DOHH2 (cell line): ENCODE results near the gene OR2M5.

Experiments
- H3F3A ChIP-seq: fragments of 200-600 bp; sonication (generic), shearing (Covaris generic); 2 replicates; pipeline ENCODE4 v1.6.0; 2016; ENCODE audit warnings: antibody characterized with exemption, mild to moderate bottlenecking; ENCODE audit not compliant: control insufficient read depth, insufficient read depth
- H3K27ac ChIP-seq: fragments of 200-600 bp; sonication (generic); 2 replicates; pipeline ENCODE4 v1.5.1; 2014; ENCODE audit warnings: low read depth, mild to moderate bottlenecking, low read length, moderate library complexity
- H3K27me3 ChIP-seq: fragments of 200-600 bp; sonication (generic); 2 replicates; pipeline ENCODE4 v1.6.1; 2014; ENCODE audit warnings: mild to moderate bottlenecking, low read length, mixed read lengths; ENCODE audit not compliant: control insufficient read depth
- H3K36me3 ChIP-seq: fragments of 200-600 bp; sonication (generic); 2 replicates; pipeline ENCODE4 v1.6.1; 2014; ENCODE audit warnings: mild to moderate bottlenecking, low read length, moderate library complexity, mixed read lengths; ENCODE audit not compliant: control insufficient read depth
- H3K4me1 ChIP-seq: fragments of 200-600 bp; sonication (generic); 2 replicates; pipeline ENCODE4 v1.6.1; 2014; ENCODE audit warnings: mild to moderate bottlenecking, low read length, mixed read lengths; ENCODE audit not compliant: control insufficient read depth
- H3K4me2 ChIP-seq: fragments of 200-600 bp; sonication (generic); 2 replicates; pipeline ENCODE4 v1.6.0; 2014; ENCODE audit warnings: mild to moderate bottlenecking, low read length, moderate library complexity
- H3K4me3 ChIP-seq: fragments of 200-600 bp; sonication (generic); 2 replicates; pipeline ENCODE4 v1.5.1; 2014; ENCODE audit warnings: mild to moderate bottlenecking, low read length, mixed read lengths
- H3K79me2 ChIP-seq: fragments of 200-600 bp; sonication (generic); 2 replicates; pipeline ENCODE4 v1.6.1; 2014; ENCODE audit warnings: mild to moderate bottlenecking, low read length, mixed read lengths; ENCODE audit not compliant: control insufficient read depth
- H3K9me2 ChIP-seq: fragments of 200-600 bp; sonication (generic); replicated peaks from 2 replicates; pipeline ENCODE4 v1.6.1; 2014; ENCODE audit warnings: mild to moderate bottlenecking, low read length, mixed read lengths; ENCODE audit not compliant: control insufficient read depth
- H3K9me3 ChIP-seq: fragments of 200-600 bp; sonication (generic); 2 replicates; pipeline ENCODE4 v1.6.1; 2014; ENCODE audit warnings: antibody characterized with exemption, low read length, mixed read lengths; ENCODE audit not compliant: control insufficient read depth, insufficient read depth
- H4K20me1 ChIP-seq: fragments of 200-600 bp; sonication (generic); 2 replicates; pipeline ENCODE4 v1.6.0; 2014; ENCODE audit warnings: low read depth, mild to moderate bottlenecking, antibody characterized with exemption, low read length, moderate library complexity; ENCODE audit not compliant: control insufficient read depth, insufficient read depth
- CTCF ChIP-seq: fragments of 200-600 bp; sonication (generic); IDR thresholded peaks from one replicate; pipeline ENCODE4 v1.5.1; 2014; ENCODE audit warnings: antibody characterized with exemption, mild to moderate bottlenecking, low read depth, low read length; ENCODE audit not compliant: poor library complexity, severe bottlenecking
- EZH2phosphoT487 ChIP-seq: fragments of 200-600 bp; sonication (generic); IDR thresholded peaks from 2 replicates; pipeline ENCODE4 v1.6.1; 2017; ENCODE audit warnings: borderline replicate concordance, mild to moderate bottlenecking, antibody characterized with exemption, low read length, moderate library complexity, mixed read lengths

OR2M5 gene

GRCh38 chr1:248144513-248145198 is at the start of gene OR2M5:
Gene OR2M5 (plus strand): TSS chr1:248145148. CDS start chr1:248145148, 0 bp downstream.
- no peaks in the 10 kb centered on the region for H3K4me1 ChIP-seq
- H3K36me3 ChIP-seq: no peaks in the 10 kb centered on the region
- no peak within 1 kb of the TSS for H3K4me2 ChIP-seq
- H3K9me3 ChIP-seq: no peaks in the 10 kb centered on the region
- H3K79me2 ChIP-seq: no peaks in the 10 kb centered on the region
- H3K4me3 ChIP-seq: no peak within 1 kb of the TSS
- TF ChIP-seq EZH2phosphoT487 (no peak), CTCF (no peak)
- no peaks in the 10 kb centered on the region for H4K20me1 ChIP-seq
- no peaks in the 10 kb centered on the region for H3K9me2 ChIP-seq
- no peaks in the 10 kb centered on the region for H3K27me3 ChIP-seq
- H3K27ac ChIP-seq: no peak within 1 kb of the TSS
- H3F3A ChIP-seq: no peaks in the 10 kb centered on the region

- Histone ChIP-seq H3K9me3 (no peaks in the 10 kb centered on the region), H3K4me1 (no peaks in the 10 kb centered on the region)
- TF ChIP-seq EZH2phosphoT487: no peak
Observed at GRCh38 chr1:248098529-248098928, 46.4 kb upstream of the OR2M5 start.

GRCh38 chr1:248102847-248103246 is 42.1 kb upstream of the OR2M5 start:
- no peak overlapping the region for H3K4me2 ChIP-seq
- TF ChIP-seq CTCF (no peak), EZH2phosphoT487 (no peak)
- H3K36me3 ChIP-seq: no peaks in the 10 kb centered on the region
- no peaks in the 10 kb centered on the region for H3K27me3 ChIP-seq
- no peaks in the 10 kb centered on the region for H3K4me1 ChIP-seq
- H4K20me1 ChIP-seq: no peaks in the 10 kb centered on the region
- no peaks in the 10 kb centered on the region for H3K79me2 ChIP-seq
- H3K9me3 ChIP-seq: no peaks in the 10 kb centered on the region
- H3K9me2 ChIP-seq: no peaks in the 10 kb centered on the region
- H3K27ac ChIP-seq: no peak overlapping the region
- no peaks in the 10 kb centered on the region for H3F3A ChIP-seq
- no peak overlapping the region for H3K4me3 ChIP-seq

More at GRCh38 chr1:248098529-248098928, 46.4 kb upstream of the OR2M5 start:
- Histone ChIP-seq H3K4me2 (no peak overlapping the region), H3F3A (no peaks in the 10 kb centered on the region), H3K36me3 (no peaks in the 10 kb centered on the region), H3K27ac (no peak overlapping the region), H3K79me2 (no peaks in the 10 kb centered on the region), H4K20me1 (no peaks in the 10 kb centered on the region), H3K27me3 (no peaks in the 10 kb centered on the region), H3K4me3 (no peak overlapping the region), H3K9me2 (no peaks in the 10 kb centered on the region)

GRCh38 chr1:248111157-248111556 is 33.8 kb upstream of the OR2M5 start:
- no peak overlapping the region for H3K4me2 ChIP-seq
- H3K27ac ChIP-seq: no peak overlapping the region
- no peaks in the 10 kb centered on the region for H3K79me2 ChIP-seq
- H3K27me3 ChIP-seq: no peaks in the 10 kb centered on the region
- no peaks in the 10 kb centered on the region for H3K4me1 ChIP-seq
- H4K20me1 ChIP-seq: no peaks in the 10 kb centered on the region
- peaks cover 9% of the 10 kb centered on the region; the same call in 1 of the 2 replicates for H3K9me3 ChIP-seq
- H3K36me3 ChIP-seq: no peaks in the 10 kb centered on the region
- H3K4me3 ChIP-seq: no peak overlapping the region
- TF ChIP-seq CTCF (no peak), EZH2phosphoT487 (no peak)
- no peaks in the 10 kb centered on the region for H3F3A ChIP-seq
- no peaks in the 10 kb centered on the region for H3K9me2 ChIP-seq
